ENCODE results near the gene AGAP1. TPM values are rescaled to one million over a fixed set of nuclear protein-coding genes. Genes with fewer than 3 reads are reported as not detected.
"Not testable (repeated sequence)": the region's sequence is repeated elsewhere in the genome, so short reads cannot be mapped to it uniquely, and the experiment has no call there.

Gene AGAP1
- total and polyA plus RNA-seq, 11 donors: 5.9 to 21.6 (median 18.9) TPM

DNA sequence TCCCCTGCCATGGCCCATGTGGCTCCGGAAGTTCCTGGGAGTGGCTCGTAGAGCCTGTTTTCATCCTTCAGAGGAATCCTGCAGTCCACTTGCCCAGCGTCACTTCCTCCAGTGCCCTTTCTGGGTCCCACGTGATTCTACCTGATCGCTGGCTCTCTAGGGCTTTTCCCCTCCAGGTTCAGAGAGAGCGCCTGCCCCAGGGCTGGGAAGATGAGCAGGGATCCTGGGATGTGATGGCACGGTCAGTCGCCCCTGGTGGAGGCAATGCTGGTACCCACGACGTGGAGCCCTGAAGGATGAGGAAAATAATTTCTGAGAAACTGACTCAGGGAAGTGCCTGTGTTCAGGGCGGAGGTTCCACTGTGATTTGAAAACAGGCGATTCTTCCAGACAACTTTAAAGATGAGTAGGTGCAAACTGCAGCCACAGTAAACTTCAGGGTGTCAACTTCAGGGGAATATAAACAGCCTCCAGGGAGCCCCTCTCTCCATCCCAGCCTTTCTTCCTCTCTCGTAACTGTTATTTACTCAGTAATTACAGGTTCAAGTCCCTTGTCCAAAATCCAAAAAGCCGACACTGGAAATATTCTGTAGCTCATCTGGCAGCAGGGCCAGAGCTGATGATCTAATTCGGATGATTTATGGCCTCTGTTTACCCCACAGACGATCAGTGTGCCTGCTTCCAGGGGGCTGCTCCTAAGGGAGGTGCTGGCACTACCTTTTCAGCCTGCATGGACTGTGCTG, 105.9 kb downstream of the AGAP1 start:
- intact Hi-C loops (cut with DNase I): loop anchor here in 7 of 10 donors (5.0 to 10.0 kb wide), 5 partner anchors 53 to 167 kb away; no protein-coding TSS in a partner anchor
- ATAC-seq (no peak), DNase-seq (no peak)
- Histone ChIP-seq H3K4me3 (no peak overlapping the region), H3K4me1 (peaks cover 0 to 17% (median 2%) of the 10 kb centered on the region in 12 donors), H3K36me3 (no peaks in the 10 kb centered on the region), H3K27ac (no peak overlapping the region), H3K9me3 (no peaks in the 10 kb centered on the region), H3K27me3 (no peaks in the 10 kb centered on the region)
- TF ChIP-seq POLR2A (IDR thresholded peaks at IDR 0.05): no peak
- TF ChIP-seq, protein P1, sequence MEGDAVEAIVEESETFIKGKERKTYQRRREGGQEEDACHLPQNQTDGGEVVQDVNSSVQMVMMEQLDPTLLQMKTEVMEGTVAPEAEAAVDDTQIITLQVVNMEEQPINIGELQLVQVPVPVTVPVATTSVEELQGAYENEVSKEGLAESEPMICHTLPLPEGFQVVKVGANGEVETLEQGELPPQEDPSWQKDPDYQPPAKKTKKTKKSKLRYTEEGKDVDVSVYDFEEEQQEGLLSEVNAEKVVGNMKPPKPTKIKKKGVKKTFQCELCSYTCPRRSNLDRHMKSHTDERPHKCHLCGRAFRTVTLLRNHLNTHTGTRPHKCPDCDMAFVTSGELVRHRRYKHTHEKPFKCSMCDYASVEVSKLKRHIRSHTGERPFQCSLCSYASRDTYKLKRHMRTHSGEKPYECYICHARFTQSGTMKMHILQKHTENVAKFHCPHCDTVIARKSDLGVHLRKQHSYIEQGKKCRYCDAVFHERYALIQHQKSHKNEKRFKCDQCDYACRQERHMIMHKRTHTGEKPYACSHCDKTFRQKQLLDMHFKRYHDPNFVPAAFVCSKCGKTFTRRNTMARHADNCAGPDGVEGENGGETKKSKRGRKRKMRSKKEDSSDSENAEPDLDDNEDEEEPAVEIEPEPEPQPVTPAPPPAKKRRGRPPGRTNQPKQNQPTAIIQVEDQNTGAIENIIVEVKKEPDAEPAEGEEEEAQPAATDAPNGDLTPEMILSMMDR (IDR thresholded peaks at IDR 0.05): no peak
- 87 to 91% (median 89%) methylated on average over 16 of the region's 16 CpGs for WGBS, 4 donors

DNA sequence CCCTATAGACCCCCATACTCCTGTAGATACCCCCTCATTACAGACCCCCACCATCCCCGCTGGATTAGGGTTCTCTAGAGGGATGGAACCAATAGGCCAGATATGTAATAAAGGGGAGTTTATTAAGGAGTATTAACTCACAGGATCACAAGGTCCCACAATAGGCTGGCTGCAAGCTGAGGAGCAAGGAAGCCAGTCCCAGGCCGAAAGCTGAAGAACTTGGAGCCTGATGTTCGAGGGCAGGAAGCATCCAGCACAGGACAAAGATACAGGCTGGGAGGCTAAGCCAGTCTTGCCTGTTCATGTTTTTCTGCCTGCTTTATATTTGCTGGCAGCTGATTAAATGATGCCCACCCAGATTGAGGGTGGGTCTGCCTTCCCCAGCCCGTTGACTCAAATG, 106.6 kb downstream of the AGAP1 start:
- ATAC-seq (no peak), DNase-seq (no peak)
- no peaks in the 10 kb centered on the region for H3K36me3 ChIP-seq
- no peaks in the 10 kb centered on the region for H3K27me3 ChIP-seq
- intact Hi-C loops (cut with DNase I): no loop called here
- peaks cover 0 to 14% (median 2%) of the 10 kb centered on the region in 12 donors for H3K4me1 ChIP-seq
- WGBS, 4 donors: 89 to 90% (median 89%) methylated on average over 4 of the region's 4 CpGs
- H3K9me3 ChIP-seq: no peaks in the 10 kb centered on the region
- H3K27ac ChIP-seq: no peak overlapping the region
- H3K4me3 ChIP-seq: no peak overlapping the region
- TF ChIP-seq, protein P1 (IDR thresholded peaks at IDR 0.05): no peak

DNA sequence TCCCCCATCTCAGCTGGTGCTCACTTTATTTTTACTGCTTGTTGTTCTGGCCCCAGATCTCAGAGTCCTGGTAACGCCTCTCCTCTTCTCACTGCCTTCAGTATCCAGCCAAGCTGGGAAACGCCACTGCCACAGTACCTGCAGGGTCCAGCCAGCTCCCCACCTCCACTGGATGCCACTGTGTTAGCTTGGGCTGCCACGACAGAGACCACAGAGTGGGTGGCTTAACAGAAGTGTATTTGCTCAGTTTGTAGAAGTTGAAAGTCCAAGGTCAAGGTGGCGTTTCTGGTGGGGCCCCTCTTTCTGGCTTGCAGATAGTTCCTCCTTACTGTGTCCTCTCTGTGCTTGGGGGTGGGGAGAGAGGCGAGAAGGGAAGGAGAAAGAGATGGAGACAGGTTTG, 107.1 kb downstream of the AGAP1 start:
- Histone ChIP-seq H3K27me3 (no peaks in the 10 kb centered on the region), H3K4me3 (no peak overlapping the region), H3K4me1 (peaks cover 0 to 12% (median 3%) of the 10 kb centered on the region in 12 donors), H3K9me3 (no peaks in the 10 kb centered on the region), H3K27ac (no peak overlapping the region), H3K36me3 (no peaks in the 10 kb centered on the region)
- ATAC-seq (no peak), DNase-seq (no peak)
- intact Hi-C loops (cut with DNase I): no loop called here
- 90 to 95% (median 92%) methylated on average over 5 of the region's 5 CpGs for WGBS, 4 donors
- TF ChIP-seq, protein P1 (IDR thresholded peaks at IDR 0.05): no peak
- TF ChIP-seq POLR2A (IDR thresholded peaks at IDR 0.05): no peak

DNA sequence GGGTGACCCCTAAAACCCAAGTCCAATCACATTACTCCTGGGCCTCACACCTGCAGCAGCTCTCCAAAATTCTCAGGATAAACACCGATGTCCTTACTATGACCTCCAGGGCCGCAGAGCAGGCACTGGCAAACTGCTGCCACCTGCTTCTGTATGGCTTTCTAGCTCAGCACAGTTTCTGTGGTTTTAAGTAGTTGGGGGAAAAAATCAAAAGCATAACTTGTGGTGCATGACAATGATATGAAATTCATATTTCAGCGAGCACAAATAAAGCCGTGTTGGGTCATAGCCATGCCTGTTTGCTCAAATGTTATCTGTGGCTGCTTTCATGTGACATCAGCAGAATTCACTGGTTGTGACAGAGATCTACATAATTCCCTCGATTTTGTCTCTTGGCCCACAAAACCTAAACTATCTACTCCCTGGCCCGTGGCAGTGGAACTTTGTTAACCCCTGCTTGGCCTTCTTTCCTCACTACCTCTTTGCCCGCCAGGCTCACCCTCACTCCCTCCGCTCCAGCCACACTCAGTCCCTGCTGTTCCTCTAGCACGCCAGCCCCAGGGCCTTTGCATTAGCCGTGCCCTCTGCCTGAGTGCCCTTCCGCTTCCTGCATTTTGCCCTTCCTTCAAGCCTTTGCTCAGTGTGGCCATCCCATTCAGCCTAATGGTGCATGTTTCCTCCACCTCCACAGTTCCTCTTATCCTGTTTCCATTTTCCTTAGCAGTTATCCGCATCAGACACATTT, 108.3 kb downstream of the AGAP1 start:
- Histone ChIP-seq H3K36me3 (no peaks in the 10 kb centered on the region), H3K4me1 (peaks cover 0 to 17% (median 8%) of the 10 kb centered on the region in 12 donors), H3K9me3 (no peaks in the 10 kb centered on the region), H3K4me3 (no peak overlapping the region), H3K27me3 (no peaks in the 10 kb centered on the region), H3K27ac (no peak overlapping the region)
- 74 to 82% (median 80%) methylated on average over 12 of the region's 12 CpGs for WGBS, 4 donors
- no peak for TF ChIP-seq POLR2A (IDR thresholded peaks at IDR 0.05)
- ATAC-seq: no peak
- intact Hi-C loops (cut with DNase I): no loop called here
- no peak for DNase-seq

DNA sequence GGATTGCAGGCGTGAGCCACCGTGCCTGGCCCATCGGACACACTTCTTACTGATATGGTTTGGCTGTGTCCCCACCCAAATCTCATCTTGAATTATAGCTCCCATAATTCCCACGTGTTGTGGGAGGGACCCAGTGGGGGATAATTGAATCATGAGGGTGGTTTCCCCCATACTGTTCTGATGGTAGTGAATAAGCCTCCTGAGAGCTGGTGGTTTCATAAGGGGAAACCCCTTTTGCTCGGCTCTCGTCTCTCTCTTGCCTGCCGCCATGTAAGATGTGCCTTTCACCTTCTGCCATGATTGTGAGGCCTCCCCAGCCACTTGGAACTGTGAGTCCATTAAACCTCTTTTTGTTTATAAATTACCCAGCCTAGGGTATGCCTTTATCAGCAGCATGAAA, 109.1 kb downstream of the AGAP1 start:
- H3K4me3 ChIP-seq; H3K9me3 ChIP-seq; DNase-seq; H3K36me3 ChIP-seq; H3K27me3 ChIP-seq; H3K27ac ChIP-seq; ATAC-seq; intact Hi-C loops (cut with DNase I): not testable (repeated sequence)
- 85 to 97% (median 92%) methylated on average over 7 of the region's 7 CpGs for WGBS, 4 donors
- H3K4me1 ChIP-seq: peaks cover 0 to 23% (median 9%) of the 10 kb centered on the region in 12 donors

All from heart left ventricle (tissue), 16 donors.